Neural cell (in vitro differentiated cells): ENCODE results near the gene XAGE2.

Experiments used
- EP300 ChIP-seq: fragments of 450-650 bp; conservative IDR thresholded peaks from 2 replicates; pipeline ENCODE4 v1.6.1; 2014; ENCODE audit warnings: antibody characterized with exemption, mild to moderate bottlenecking, moderate library complexity; ENCODE audit not compliant: poor library complexity, severe bottlenecking
- EZH2 ChIP-seq: fragments of 200-600, 300-800 bp; shearing (Covaris generic), sonication (generic); IDR thresholded peaks from 2 replicates; pipeline ENCODE4 v1.6.1; 2014; ENCODE audit warnings: antibody characterized with exemption, low read length, borderline replicate concordance, mild to moderate bottlenecking; ENCODE audit not compliant: insufficient read depth, poor library complexity, severe bottlenecking
- MXI1 ChIP-seq: fragments of 450-650 bp; conservative IDR thresholded peaks from 2 replicates; pipeline ENCODE4 v1.6.1; 2014; ENCODE audit warnings: antibody characterized with exemption, mild to moderate bottlenecking; ENCODE audit not compliant: poor library complexity, severe bottlenecking
- POLR2AphosphoS5 ChIP-seq: IDR thresholded peaks from 2 replicates; pipeline ENCODE4 v1.6.1; 2012
- RAD21 ChIP-seq: fragments of 450-650 bp; conservative IDR thresholded peaks from 2 replicates; pipeline ENCODE4 v1.6.1; 2014; ENCODE audit warnings: antibody characterized with exemption, mild to moderate bottlenecking, moderate library complexity
- SMC3 ChIP-seq: fragments of 450-650 bp; conservative IDR thresholded peaks from 2 replicates; pipeline ENCODE4 v1.6.1; 2014; ENCODE audit warnings: antibody characterized with exemption, mild to moderate bottlenecking, moderate library complexity; ENCODE audit not compliant: poor library complexity
- TAF1 ChIP-seq: IDR thresholded peaks from 2 replicates; pipeline ENCODE4 v1.6.1; 2012; ENCODE audit warnings: low read depth
- TF ChIP-seq, protein P1 (sequence below): fragments of 450-650 bp; IDR thresholded peaks from 2 replicates; pipeline ENCODE4 v1.5.1; 2014; ENCODE audit warnings: antibody characterized with exemption, mild to moderate bottlenecking, moderate library complexity; ENCODE audit not compliant: poor library complexity, severe bottlenecking
- TF ChIP-seq, protein P2 (sequence below): IDR thresholded peaks from 2 replicates; pipeline ENCODE4 v1.6.1; 2012; ENCODE audit warnings: borderline replicate concordance

DNA sequence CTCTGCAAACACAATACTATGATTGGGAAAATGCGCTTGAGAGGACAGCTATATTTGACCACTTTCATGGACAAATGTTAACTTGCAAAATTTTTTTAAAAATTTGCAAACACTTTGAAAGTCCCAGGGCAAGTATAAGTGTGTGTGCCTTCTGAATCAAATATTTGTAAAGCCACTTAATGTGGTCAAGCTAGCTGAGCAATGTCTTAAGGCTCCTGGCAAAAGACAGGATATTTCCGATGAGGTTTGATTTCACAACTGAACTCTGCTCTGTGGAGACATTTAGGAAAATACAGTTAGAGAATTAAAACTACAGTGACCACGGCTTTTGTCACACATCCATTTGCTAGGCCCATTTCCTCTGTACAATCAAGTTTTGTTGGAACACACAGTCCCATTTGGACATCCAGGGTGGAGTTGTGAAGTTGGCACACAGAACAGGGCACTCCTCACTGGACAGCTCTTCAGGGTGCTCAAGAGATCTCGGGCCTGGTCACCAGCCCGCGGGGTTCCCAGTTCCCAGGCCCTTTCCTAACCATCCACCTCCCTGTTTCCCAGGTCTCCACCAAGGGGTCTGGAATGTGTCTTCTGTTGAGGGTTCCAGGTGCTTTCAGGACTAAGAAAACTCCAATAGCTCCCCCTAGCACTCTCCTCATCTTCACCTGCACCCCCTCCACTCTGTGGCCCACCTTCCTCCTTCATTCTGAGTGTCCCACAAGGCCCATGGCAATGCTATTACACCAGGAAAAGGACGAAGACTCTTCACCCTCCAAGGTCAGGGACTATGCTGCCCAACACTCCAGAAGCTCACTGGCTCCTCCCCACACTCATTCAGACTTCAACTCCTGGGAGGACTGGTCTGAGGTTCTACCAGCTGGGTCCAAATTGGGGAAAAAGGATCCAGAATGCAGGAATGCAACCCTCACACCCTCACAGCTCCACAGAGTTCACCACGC is 41.9 kb downstream of the XAGE2 start:
- TF ChIP-seq, protein P1, sequence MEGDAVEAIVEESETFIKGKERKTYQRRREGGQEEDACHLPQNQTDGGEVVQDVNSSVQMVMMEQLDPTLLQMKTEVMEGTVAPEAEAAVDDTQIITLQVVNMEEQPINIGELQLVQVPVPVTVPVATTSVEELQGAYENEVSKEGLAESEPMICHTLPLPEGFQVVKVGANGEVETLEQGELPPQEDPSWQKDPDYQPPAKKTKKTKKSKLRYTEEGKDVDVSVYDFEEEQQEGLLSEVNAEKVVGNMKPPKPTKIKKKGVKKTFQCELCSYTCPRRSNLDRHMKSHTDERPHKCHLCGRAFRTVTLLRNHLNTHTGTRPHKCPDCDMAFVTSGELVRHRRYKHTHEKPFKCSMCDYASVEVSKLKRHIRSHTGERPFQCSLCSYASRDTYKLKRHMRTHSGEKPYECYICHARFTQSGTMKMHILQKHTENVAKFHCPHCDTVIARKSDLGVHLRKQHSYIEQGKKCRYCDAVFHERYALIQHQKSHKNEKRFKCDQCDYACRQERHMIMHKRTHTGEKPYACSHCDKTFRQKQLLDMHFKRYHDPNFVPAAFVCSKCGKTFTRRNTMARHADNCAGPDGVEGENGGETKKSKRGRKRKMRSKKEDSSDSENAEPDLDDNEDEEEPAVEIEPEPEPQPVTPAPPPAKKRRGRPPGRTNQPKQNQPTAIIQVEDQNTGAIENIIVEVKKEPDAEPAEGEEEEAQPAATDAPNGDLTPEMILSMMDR: no peak
- TF ChIP-seq MXI1 (no peak), EP300 (no peak), EZH2 (no peak), RAD21 (no peak), TAF1 (no peak), POLR2AphosphoS5 (no peak), SMC3 (no peak)
- TF ChIP-seq, protein P2, sequence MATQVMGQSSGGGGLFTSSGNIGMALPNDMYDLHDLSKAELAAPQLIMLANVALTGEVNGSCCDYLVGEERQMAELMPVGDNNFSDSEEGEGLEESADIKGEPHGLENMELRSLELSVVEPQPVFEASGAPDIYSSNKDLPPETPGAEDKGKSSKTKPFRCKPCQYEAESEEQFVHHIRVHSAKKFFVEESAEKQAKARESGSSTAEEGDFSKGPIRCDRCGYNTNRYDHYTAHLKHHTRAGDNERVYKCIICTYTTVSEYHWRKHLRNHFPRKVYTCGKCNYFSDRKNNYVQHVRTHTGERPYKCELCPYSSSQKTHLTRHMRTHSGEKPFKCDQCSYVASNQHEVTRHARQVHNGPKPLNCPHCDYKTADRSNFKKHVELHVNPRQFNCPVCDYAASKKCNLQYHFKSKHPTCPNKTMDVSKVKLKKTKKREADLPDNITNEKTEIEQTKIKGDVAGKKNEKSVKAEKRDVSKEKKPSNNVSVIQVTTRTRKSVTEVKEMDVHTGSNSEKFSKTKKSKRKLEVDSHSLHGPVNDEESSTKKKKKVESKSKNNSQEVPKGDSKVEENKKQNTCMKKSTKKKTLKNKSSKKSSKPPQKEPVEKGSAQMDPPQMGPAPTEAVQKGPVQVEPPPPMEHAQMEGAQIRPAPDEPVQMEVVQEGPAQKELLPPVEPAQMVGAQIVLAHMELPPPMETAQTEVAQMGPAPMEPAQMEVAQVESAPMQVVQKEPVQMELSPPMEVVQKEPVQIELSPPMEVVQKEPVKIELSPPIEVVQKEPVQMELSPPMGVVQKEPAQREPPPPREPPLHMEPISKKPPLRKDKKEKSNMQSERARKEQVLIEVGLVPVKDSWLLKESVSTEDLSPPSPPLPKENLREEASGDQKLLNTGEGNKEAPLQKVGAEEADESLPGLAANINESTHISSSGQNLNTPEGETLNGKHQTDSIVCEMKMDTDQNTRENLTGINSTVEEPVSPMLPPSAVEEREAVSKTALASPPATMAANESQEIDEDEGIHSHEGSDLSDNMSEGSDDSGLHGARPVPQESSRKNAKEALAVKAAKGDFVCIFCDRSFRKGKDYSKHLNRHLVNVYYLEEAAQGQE: no peak
